Activated CD4-positive, CD25-positive, alpha-beta regulatory T cell treated with anti-CD3 and anti-CD28 coated beads, Interleukin-2, amount 50 U/mL, for 16 hours (primary cell): ENCODE results near the gene NKX1-1.
"Not testable (repeated sequence)": the region's sequence is repeated elsewhere in the genome, so short reads cannot be mapped to it uniquely, and the experiment has no call there.

ENCODE experiments used
- DNase-seq: peaks from one replicate; pipeline ENCODE4 v3.0.0-alpha.2; 2020; ENCODE audit warnings: low read depth, low spot score

Gene NKX1-1

DNA sequence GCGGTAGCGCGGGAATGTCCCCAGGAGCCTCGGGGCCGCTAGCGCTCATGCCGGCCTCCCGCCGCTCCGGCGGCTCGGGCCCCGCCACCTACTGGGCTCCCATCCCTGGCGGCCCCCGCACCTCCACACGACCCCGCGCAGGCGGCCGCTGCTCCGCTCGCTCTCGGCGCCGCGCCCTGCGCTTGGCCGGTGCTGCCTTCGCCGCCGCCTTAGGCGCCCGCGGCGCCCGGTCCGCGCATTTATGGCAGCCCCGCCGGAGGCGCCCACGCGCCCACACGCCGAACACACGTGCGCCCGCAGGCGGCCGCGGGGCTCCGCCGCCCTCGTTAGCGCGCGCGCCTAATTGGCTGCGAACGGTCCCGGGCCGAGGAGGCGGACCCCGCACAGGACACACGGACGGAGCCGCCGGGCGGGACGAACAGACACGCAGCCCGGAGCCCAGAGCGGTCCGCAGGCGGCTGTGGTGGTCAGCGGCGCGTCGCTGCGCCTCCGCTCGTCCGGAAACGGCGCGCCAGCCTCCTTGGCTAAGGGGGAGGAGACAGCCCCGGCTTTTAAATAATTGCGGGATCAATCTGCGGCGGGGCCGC, at the start of gene NKX1-1:
Gene NKX1-1 (minus strand): TSS at position 49 of the 587 bp plus-strand sequence. CDS start 0 bp downstream, at position 49.
- no peak for DNase-seq

DNA sequence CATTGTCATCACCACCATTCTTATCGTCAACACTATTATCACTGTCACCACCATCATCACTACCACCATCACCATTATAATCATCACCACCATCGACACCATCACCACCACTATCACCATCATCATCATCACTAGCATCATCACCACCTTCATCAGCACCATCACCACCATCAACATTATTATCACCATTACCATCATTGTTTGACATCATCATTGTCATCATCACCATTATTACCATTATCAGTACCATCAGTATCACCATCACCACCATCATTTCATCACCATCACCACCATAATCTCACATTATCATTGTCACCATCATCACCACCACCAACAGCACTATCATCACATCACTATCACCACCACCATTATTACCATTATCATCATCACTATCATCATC, 47.5 kb upstream of the NKX1-1 start:
- no peak for DNase-seq

DNA sequence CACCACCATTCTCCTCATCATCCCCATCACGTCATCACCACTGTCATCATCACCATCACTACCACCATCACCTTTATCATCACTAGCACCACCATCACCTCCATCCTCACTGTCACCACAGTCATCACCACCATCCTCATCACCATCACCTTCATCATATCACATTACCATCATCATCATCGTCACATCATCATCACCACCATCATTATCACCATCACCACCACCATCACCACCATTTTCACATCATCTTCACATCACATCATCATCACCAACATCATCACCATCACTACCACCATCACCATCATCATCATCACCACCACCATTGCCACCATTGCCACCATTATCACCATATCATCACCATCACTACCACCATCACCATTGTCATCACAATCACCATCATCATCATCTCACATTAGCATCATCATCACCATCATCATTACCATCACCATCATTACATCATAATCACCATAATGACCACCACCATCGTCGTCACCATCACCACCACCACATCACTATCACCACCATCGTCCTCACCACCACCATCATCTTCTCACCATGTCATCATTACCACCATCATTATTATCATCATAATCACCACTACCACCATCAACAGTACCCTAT, 46.3 kb upstream of the NKX1-1 start:
- DNase-seq = no peak

DNA sequence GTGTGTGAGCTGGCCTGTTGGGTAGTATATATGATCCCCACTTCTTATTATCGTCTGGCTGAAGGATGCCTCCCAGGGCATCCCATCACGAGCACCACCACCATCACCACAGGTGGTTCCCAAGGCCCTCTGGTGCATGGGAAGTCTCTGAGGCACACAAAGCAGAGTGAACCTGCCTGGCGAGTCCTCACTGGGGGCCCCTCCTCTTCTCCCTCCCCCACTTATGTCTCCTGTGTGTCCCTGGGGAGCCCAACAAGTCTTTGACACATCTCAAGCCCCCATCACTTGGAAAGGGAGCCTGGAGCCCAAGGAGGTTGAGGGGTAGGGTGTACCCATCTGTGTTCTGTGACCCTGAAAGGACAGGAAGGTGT, 45.5 kb upstream of the NKX1-1 start:
- DNase-seq = no peak

DNA sequence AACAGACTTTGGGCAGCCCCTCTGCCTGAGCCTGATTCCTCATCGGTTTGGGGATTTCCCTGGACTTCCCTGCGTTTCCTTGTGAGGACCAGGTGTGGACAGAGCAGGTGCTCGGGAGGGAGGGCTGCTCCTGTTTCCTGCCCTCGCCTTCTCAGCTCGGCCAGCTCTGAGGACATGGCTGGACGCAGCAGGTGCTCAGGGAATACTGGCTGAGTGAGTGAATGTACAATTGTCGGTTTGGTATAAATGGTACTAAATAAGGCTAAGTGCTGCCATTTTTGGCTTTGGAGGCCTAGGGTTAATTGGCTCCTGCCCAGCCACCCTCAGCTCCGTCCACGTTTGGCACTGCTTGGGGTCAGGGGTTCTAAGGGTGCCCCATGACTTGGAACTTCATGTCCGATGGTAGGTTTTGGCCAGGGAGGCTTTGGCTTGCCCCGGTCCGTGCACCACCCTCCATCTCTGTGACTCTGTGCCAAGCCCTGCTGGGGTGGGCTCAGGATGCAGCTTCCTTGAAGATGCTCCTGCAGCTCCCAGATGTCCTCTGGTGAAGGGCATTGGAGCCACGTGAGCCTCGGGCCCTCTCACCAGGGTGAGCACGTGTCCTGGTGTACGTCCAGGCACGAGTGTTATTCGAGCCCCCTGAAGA, 45.0 kb upstream of the NKX1-1 start:
- DNase-seq = no peak

DNA sequence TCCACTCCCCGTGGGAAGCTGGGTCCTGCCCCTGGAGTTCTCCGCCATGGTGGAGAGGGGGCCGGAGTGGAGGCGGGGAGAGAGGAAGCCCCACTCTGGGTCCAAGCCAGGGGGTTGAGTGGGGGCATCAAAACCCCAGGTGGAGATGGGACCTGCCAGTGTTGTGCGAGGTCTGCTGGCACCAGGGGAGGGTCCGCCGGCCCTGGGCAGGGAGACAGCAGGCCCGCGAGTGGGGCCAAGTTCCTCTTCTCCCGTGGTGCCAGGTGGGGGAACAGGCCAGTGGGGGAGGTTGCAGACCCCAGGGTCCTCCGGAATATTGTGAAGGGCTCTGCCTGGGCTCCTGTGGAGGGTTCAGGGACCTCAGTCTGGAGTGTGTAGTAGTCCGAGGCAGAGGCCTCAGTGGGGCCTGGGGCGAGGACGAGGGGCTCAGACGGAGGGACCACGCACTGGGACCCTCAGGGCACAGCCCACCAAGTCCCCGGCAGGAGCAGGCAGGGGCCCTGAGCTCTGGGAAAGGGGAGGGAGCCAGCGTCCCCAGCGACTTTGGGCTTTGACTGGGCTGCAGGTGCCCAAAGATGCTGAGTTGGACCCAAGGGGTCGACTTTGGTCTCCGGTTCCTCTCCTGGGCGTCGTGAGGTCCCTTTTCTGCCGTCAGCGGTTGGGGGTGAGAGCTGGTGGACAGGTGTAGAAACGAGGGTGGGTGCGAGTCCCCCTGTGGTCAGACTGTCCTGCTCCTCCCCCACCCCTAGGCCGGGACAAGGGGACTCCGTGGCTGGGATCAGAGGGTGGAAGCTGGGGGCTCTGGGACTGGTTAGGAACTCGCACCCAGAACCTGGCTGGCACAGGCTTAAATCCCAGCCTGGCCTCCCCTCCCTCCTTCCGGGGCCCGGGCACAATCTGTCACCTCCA, 43.8 kb upstream of the NKX1-1 start:
- DNase-seq = no peak

DNA sequence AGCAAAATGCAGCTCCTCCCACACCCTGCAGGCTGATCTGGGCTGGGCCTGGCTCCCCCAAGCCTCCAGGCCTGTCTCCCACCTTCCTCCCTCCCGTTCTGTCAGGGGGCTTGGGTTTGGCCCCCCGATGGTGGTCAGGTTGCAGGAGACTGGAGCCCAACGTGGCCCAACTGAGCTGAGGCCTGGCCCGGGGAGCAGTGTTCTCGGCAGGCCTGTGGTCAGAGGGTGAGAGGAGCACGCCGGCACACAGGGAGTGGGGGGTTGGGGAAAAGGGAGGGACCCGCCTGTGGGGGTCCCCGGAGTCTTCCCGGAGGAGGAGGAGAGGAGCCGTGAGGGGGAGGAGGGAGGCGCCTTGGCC, 43.2 kb upstream of the NKX1-1 start:
- no peak for DNase-seq

DNA sequence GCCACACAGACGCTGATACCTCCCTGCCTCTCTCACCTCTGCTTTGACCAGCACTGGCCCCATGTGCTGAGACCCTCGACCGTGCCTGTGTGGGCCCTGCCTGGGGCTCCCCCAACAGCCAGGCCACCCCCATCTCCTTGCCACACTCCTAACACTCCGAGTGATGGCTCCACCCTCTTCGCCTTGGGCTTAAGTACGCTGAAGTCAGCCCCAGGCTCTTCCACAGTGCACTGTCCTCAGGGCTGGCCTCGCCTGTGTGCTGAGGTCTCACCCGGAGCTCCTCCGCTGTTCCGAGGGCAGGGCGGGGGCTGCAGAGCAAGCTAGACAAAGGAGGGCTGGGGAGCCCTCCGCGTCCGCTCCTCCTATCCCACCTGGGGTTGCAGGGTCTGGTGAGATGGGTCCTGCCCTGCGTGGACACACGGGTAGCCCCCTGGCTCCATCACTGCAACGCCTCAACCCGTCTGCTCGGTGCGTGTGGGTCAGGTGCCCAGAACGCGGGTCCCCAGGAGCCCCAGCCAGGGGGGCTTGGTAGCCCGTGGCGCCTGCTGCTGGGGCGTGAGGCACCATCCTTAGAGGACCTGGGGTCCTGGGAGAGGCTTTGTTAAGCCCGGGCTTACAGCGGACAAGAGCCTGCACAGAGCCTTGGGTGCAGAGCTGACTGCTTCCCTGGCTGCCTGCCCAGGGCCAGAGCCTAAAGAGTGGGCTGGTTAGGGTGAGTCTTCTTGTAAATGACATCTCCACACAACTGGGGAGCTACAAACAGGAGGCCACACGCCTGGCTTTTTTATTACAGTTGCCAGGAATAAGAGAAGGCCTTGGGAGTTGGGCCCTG, 42.6 kb upstream of the NKX1-1 start:
- no peak for DNase-seq

DNA sequence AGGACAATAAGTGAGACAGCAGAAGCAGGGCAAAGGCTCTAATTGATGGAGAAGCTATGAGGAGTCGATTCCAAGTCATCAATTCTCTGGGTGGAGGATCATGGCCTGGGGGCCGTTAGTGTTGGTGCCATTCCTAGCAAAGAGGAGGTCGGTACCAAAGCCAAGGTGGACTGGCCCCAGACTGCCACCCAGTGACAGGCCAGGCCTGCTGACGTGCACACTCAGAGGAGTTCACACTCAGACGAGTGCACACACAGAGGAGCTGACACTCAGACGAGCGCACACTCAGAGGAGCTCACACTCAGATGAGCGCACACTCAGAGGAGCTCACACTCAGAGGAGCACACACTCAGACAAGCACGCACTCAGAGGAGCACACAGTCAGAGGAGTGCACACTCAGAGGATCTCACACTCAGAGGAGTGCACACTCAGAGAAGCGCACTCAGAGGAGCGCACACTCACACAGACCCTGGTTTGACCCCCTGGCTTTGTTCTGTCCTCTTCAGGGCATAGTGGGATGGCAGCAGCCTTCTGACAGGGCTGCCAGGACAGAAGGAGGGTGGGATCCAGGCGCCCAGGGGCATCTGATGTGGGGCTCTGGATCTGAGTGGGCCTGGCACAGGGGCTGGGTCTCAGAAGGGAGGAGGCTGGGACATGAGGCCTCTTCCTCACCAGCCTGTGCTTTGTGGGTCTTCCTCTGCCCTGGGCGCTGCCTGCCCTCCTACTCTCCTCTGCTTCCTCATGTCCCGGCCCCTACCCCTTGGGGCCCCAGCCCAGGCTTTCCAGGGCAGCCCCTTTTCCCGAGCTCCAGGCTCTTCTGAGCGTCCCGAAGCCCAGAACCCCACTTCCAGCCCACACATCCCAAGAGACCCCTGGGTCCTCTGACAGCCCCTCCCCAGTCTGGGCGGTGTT, 41.7 kb upstream of the NKX1-1 start:
- no peak for DNase-seq

DNA sequence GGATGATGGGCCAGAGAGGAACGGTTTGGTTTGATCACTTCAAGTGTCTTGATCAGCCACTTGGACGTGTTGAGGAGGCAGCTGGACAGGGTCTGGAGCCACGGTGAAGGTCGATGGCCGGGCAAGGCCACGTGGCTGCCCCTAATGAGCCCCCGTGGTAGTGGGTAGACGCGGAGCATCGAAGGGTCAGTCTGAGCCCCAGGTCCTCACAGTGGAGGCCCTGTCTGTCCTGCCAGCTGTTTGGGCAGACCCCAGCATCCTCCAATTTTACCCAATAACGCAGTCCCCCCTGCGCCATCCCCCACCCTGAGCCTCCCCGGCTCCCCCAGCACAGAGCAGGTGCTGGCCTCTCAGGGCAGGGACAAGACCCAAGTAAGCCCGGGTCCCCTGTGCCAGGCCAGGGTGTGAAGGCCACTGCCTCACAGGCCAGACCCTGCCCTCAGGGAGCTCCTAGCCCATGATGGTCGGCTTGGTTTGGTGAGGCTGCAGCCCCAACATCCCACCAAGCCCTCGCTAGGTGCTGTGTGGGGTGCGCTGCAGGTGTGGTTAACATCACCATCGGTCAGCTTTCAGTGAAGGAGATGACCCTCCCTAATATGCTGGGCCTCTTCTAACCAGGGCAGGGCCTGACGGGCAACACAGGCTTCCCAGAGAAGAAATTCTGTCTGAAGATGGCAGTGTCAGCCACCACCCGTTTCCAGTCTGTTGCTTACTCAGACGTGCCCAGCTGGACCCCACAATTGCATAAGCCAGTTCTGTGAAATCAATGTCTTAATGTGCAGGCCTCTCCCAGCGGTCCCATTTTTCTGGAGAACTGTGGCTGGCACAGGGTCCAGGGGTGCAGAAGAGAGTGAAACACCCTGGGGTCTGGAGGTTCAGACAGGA, 40.5 kb upstream of the NKX1-1 start:
- no peak for DNase-seq

DNA sequence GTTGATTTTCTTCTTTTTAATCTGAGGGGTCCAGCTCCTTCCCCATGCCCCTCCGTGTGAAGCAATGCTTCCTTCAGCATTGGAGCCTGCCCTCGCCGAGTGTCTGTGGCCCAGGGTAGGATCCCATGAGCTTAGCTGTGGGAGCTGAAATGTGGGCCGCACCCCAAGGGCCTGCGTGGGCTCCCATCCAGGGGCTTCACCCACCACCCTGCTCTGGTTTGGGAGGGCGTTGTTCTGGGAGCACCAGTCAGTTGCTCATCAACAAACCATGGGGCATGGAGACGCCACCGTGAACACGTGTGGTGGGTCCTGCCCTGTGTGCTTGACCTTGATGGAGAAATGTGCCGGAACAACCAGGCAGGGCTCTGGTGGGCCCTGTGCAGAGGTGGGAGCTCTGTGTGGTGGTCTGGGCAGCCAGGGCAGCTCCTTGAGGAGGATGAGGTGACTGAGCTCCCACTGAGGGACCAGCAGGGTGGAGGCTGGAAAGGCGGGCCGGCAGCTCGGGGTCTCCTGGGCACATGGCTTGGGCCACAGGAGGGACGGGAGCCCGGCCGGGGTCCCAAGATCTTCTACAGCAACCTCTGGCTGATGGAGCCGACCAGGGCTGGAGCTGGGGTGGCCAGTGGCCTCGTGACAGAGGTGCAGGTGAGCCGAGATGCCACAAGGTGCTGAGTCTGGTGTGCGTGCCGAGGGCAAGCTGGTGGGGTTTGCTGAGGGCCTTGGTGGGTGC, 39.6 kb upstream of the NKX1-1 start:
- DNase-seq = no peak

DNA sequence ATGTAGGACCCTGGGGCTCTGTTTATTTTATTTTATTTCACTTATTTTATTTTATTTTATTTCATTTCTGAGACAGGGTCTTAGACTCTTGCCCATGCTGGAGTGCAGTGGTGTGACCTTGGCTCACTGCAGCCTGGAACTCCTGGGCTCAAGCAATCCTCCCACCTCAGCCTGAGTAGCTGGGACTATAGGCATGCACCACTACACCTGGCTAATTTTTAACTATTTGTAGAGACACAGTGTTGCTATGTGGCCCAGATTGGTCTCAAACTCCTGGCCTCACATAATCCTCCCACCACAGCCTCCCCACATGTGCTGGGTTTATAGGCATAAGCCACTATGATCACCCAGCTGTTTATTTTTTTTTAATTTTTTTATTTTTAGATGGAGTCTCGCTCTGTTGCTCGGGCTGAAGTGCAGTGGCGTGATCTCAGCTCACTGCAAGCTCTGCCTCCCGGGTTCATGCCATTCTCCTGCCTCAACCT, 37.5 kb upstream of the NKX1-1 start:
- not testable (repeated sequence) for DNase-seq

DNA sequence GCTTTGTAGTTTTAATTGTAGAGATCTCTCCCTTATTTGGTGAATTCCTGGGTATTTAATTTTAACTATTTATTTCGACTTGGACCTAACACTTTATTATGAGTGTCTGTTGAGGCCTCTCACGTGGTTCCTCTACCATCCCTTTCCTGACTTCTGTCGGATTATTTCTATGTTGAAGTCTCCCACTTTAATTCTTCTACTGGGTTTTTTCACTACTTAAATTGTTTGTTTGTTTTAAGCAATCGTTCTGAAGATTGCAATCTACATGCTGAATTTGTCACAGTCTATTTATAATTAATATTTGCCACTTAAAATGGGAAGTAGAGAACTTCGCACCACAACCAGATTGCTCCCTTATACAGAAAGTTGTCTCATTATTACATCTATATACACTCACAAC, 20.8 kb upstream of the NKX1-1 start:
- DNase-seq = no peak

DNA sequence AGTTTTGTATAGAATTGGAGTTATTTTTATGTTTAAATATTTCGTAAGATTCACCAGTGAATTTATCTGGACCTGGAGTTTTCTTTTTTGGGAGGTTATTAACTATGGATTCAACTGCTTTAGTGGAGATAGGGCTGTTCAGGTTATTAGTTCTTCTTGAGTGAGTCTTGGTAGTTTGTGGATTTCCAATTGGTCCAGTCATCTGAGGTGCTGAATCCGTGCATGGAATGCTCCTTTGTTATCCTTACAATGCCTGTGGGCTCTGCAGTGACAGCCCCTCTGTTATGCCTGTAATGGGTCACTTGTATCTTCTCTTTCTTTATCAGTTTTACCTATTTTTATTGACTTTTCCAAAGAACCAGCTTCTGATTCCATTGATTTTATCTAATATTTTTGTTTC, 15.4 kb upstream of the NKX1-1 start:
- DNase-seq = no peak

DNA sequence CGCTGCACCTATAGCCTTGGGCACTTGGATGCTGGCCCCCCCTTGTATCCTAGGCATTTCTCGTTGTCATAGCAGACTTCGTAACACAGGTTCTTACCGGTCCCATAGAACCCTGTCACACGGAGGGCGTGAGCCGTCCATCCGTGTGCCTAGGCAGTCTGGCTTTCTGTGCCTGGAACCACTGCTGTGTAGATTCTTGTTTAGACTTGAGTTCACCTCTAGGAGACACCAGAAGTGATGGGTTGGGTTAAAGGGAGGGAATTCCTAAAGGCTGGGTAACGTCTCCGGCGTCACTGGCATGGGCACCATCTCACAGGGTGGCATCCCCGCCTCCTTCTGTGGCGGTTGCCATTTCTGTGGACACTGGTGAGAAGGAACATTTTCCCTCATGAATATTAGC, 13.5 kb upstream of the NKX1-1 start:
- DNase-seq = no peak

DNA sequence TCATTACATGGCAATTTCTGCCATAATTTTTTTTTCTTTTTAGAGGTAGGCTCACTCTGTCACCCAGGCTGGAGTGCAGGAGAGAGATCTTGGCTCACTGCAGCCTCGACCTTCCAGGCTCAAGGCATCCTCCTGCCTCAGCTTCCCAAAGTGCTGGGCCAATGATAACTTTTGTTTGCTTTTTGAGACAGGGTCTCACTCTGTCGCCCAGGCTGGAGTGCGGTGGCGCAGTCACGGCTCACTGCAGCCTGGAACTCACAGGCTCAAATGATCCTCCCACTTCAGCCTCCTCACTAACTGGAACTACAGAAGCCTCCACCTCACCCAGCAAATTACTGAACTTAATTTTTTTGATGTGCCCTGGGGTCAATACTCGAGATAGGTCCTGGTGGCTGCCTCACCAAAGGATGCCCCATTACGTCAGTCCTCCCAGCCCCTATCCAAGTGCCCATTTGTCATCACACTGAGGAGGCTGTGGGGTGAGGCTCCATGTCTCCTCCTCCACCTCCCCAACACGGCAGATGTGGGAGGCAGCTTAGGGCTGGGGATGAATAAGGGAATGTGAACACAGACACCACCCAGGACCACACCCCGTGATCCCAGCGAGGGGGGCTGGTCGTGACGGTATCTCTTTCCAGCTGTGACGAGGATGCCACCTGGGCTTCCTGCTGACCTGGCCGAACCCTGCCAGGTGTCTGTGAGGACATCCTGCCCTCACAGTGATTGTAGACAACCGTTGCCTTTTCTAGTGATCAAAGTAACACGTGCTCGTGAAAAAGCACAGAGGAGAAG, 12.4 kb upstream of the NKX1-1 start:
- DNase-seq = no peak

DNA sequence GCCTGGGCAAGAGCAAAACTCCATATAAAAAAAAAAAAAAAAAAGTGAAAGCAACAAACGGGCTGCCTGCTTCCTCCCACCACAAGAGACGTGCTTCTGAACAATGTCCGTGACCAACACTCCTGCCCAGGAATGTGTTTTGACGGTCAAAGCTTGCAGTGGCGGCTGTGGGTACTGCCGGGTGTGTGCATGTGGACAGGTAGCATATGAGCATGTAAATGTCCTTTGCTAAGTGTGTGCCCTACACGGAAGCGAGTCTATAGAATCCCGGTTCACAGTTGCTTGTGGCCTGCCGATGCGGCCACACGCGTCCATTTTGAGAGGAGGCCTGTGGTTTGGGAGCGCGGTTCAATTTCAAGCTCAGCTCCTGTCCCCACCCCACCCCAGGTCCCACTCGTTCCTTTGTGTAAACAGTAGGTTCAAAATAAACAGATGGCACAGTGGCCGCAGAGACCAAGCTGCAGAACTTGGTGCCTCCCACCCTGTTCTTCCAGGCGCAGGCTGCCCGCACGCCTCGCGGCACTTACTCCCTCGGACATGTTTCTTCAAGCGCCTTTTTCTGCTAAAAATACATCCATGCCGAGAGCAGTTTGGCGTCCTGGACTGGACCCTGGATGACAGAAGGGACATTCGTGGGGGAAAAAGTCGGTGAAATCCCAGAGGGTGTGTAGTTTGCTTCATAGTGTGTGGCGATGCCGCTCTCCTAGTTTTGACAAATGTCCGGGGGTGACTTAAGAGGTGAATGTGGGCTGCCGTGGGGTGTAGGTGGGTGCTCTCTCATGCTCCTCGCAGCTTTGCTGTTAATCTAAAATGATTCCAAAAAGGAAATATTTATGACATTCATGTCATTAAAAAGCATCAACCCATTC, 11.5 kb upstream of the NKX1-1 start:
- no peak for DNase-seq
